Activated CD8-positive, alpha-beta memory T cell treated with anti-CD3 and anti-CD28 coated beads, Interleukin-2, amount 50 U/mL, for 4 hours (primary cell): ENCODE measurements around the gene LRRC8E.
"Not testable (repeated sequence)": the region's sequence is repeated elsewhere in the genome, so short reads cannot be mapped to it uniquely, and the experiment has no call there.

Experiments
- DNase-seq: peaks from one replicate; pipeline ENCODE4 v3.0.0-alpha.2; 2020

LRRC8E gene

GRCh38 chr19:7888826-7889217, 512 bp downstream of the LRRC8E start:
- DNase-seq, result no peak

DNA sequence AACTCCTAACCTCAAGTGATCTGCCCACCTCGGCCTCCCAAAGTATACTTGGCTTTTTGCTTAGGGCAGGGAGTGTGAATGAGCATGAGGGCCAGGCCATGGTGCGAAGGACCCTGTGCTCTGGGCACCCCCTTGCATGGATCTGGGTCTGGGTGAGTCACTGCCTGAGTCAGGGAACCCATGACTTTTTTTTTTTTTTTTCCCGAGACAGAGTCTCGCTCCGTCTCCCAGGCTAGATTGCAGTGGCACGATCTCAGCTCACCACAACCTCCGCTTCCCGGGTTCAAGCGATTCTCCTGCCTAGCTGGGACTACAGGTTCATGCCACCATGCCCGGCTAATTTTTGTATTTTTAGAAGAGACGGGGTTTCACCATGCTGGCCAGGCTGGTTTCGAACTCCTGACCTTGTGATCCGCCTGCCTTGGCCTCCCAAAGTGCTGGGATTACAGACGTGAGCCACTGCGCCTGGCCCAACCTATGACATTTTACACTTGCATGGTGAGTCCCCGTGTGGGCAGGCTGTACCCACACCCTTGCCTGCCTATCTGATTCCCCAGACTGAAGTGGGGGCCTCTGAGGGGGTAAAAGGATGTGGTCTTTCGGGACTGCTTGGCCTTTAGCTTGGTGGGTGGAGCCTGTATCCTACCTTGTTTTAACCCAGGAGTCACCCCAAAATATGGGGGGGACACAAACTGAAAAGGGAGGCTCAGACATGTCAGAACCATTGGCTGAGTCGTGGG, 5.2 kb downstream of the LRRC8E start:
- not testable (repeated sequence) for DNase-seq

DNA sequence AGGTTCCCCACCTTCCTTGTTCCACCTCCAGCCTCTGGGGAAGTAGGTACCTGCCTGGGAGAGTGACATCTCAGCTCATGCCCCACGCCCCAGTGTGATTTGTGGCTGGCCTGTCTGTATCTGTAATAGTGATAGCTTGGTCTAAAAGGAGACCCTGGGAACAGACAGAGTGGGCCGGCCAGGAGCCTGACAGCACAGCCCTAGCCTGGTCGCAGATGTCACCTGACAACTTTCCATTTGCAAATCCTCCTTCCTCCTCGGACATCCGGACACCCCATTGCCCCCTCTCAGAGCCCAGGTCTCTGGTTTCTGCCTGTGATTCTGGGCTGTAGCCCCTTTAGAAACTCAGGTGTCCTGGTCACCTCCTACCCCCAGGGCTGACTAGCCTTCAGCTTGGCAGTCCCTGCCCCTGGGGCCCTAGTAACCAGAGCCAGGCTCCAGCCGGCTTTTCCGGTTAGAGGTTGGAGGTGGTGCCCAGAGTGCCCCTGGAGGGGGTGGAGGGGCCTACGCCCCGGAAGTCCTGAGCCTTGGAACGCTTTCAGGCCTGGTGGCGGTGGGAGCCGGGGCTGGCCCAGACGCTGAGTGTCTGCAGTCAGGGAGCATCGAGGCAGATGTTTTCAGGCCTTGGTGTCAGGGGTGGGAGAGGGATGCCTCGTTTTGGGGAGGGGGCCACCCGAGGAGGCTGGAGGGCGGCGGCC, 6.5 kb downstream of the LRRC8E start:
- DNase-seq, result no peak

GRCh38 chr19:7895565-7895964, 7.3 kb downstream of the LRRC8E start:
- DNase-seq, result no peak

GRCh38 chr19:7897292-7897691, 9.0 kb downstream of the LRRC8E start:
- no peak for DNase-seq

DNA sequence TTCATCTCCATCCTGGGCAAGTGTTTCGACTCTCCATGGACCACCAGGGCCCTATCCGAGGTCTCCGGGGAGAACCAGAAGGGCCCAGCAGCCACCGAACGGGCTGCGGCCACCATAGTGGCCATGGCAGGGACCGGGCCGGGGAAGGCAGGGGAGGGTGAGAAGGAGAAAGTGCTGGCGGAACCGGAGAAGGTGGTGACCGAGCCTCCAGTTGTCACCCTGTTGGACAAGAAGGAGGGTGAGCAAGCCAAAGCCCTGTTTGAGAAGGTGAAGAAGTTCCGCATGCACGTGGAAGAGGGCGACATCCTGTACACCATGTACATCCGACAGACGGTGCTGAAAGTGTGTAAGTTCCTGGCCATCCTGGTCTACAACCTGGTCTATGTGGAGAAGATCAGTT, 10.7 kb downstream of the LRRC8E start:
- DNase-seq, result no peak

GRCh38 chr19:7899751-7900378, 11.6 kb downstream of the LRRC8E start:
- DNase-seq, result no peak

GRCh38 chr19:7900401-7900870, 12.1 kb downstream of the LRRC8E start:
- DNase-seq, result no peak

- DNase-seq, result no peak
Observed at GRCh38 chr19:7900931-7901330, 12.6 kb downstream of the LRRC8E start.

DNA sequence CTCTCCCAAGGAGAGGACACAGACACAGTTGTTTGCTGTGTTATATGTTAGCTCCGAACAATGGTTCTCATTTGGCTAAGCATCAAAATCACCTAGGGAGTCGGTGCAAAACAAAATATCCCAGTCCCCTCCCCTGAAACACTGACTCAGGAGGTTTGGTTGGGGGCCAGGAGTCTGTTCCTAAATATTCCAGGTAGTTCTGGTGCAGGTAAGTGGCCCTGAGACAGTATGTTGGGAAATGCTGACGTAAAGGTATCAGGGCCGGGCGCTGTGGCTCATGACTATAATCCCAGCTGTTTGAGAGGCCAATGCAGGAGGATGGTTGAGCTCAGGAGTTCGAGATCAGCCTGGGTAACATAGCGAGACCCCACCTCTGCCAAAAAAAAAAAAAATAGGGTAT, 13.0 kb downstream of the LRRC8E start:
- DNase-seq, result no peak

GRCh38 chr19:7902796-7903243, 14.5 kb downstream of the LRRC8E start:
- DNase-seq, result no peak

- peak; percentile 100 for DNase-seq
Observed at GRCh38 chr19:7903244-7904073, 15.1 kb downstream of the LRRC8E start, which contains the start of gene MAP2K7. Gene MAP2K7, plus strand, starts transcription at chr19:7903877. Its CDS starts 68 bp downstream, at chr19:7903945.

- peak; percentile 65 for DNase-seq
Observed at GRCh38 chr19:7904074-7905020, 16.0 kb downstream of the LRRC8E start.

DNA sequence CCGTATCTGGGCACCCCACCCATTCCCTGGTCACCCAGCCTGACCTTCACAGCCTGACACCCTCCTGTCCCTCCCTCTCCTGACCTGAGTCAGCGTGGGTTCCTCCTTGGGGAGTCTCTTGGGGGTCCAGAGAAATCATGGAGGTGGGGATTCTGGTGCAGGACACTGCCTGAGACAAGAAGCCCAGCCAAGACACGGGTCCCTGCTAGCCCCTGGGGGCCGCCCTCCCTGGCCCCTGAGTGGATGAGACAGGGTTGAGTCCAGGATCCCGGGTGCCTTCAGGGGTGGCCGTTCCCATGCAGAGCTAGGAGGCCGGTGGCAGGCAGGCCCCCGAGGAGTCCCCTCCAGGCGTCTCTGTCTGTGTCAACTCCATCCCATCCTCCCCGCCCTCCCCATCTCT, 17.0 kb downstream of the LRRC8E start:
- no peak for DNase-seq

GRCh38 chr19:7905859-7906258, 17.5 kb downstream of the LRRC8E start:
- no peak for DNase-seq

DNA sequence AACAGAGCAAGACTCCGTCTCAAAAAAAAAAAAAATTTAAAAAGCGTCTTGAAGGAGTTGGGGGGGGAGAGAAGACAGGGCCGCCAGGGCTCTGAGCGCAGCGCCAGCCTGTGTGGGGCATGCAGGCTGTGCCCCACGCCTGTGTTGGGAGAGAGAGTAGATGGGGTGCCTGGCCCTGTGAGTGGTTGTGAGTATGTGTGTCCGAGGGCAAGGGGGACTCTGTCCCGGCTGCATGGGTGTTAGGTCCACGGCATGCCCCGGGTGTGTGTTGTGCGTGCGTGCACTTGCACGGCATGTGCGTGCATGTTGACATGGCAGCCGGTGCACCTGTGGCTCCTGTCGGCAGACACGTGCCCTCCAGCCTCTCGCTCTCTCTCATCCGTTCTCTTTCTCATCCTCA, 18.8 kb downstream of the LRRC8E start:
- DNase-seq, result no peak

GRCh38 chr19:7907544-7907943, 19.2 kb downstream of the LRRC8E start:
- no peak for DNase-seq

- DNase-seq, result no peak
Observed at GRCh38 chr19:7908078-7908699, 19.9 kb downstream of the LRRC8E start.

DNA sequence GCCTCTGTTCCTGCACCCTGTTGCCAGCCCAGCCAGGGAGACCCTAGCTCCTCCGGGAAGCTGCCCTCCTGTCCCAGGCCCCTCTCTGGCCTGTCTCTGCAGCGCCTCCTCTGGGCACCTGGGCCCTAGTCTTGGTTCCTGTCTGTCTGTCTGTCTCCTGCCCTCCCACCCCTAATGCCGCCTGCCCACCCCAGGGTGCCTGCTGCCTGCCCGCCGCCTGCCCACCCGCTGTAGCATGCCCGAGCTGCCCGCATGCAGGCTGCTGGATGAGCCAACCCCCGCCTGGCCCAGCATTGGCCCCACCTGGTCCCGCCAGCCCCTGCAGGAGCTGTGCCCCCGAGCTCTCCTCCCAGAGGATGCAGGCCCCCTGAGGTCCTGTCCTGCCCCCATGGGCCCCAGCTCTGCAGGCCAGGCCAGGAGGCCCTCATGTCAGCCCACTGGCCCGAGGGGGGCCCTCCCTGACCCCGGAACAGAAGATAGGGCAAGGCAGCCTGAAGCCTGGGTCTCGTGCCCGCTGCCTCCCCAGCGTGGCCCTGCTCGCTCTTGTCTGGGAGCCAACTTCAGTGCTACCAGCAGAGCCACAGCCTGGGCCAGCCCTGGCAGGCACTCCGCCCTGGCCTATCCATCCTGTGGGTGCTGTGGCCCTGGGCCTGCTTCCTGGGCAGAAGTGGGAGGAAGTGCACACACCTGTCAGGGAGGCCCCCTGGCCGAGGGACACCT, 20.6 kb downstream of the LRRC8E start:
- no peak for DNase-seq

- no peak for DNase-seq
Observed at GRCh38 chr19:7909471-7910067, 21.3 kb downstream of the LRRC8E start.
